Skin epidermis (tissue), 12 donors: Measurements from ENCODE around the gene C5orf24.

Experiments
- H3K27ac ChIP-seq, 21 experiments: fragments of 200-600 bp; sonication (generic) in 11 of 21; one replicate each; pipeline ENCODE4 v1.5.0; 2020; ENCODE audit warnings: mild to moderate bottlenecking in 3 of 21, inconsistent platforms in 2 of 21, moderate library complexity in 2 of 21
- H3K4me3 ChIP-seq, 7 experiments: fragments of 200-600 bp; sonication (generic) in 2 of 7; one replicate each; pipeline ENCODE4 v1.5.0; 2020; ENCODE audit warnings: inconsistent platforms in 2 of 7, mild to moderate bottlenecking in 2 of 7, moderate library complexity in 1 of 7

The C5orf24 gene

GRCh38 chr5:134904610-134905245 is 59.0 kb downstream of the C5orf24 start, which contains the start of gene PCBD2:
Gene PCBD2 (plus strand): TSS chr5:134905131. CDS start chr5:134905140, 9 bp downstream.
- Histone ChIP-seq H3K27ac (peak within 1 kb of the TSS; percentile 96 to 100 (median 99)), H3K4me3 (peak within 1 kb of the TSS; percentile 73 to 94 (median 90))

GRCh38 chr5:134905246-134905996 is 59.7 kb downstream of the C5orf24 start:
- Histone ChIP-seq H3K27ac (peak overlapping the region; percentile 96 to 100 (median 99)), H3K4me3 (peak overlapping the region; percentile 73 to 94 (median 90))

- Histone ChIP-seq H3K27ac (no peak overlapping the region), H3K4me3 (no peak overlapping the region)
Observed at GRCh38 chr5:134906811-134907210, 61.0 kb downstream of the C5orf24 start.
